Dendritic cell treated with granulocyte-macrophage colony-stimulating factor and Interleukin-4, amounts not matched to agents 40 ng/mL and 50 ng/mL, for 4 days (primary cell): ENCODE measurements around the gene TBC1D2.
"Not testable (repeated sequence)": the region's sequence is repeated elsewhere in the genome, so short reads cannot be mapped to it uniquely, and the experiment has no call there.

ENCODE experiments used
- H3K27ac Mint-ChIP-seq: one replicate; pipeline ENCODE4 v1.8.0; 2022; ENCODE audit warnings: mild to moderate bottlenecking, mixed read lengths
- H3K27me3 Mint-ChIP-seq: one replicate; pipeline ENCODE4 v1.8.0; 2022; ENCODE audit warnings: mild to moderate bottlenecking, mixed read lengths
- H3K36me3 Mint-ChIP-seq: one replicate; pipeline ENCODE4 v1.8.0; 2022; ENCODE audit warnings: low read depth, mixed read lengths
- H3K4me1 Mint-ChIP-seq: one replicate; pipeline ENCODE4 v1.8.0; 2022; ENCODE audit warnings: low read depth, mixed read lengths
- H3K4me3 Mint-ChIP-seq: one replicate; pipeline ENCODE4 v1.8.0; 2022; ENCODE audit warnings: mild to moderate bottlenecking, moderate library complexity, mixed read lengths
- H3K9me3 Mint-ChIP-seq: one replicate; pipeline ENCODE4 v1.8.0; 2022; ENCODE audit warnings: mixed read lengths
- intact Hi-C: fragments of 100-400 bp; cut with micrococcal nuclease; formaldehyde crosslinking; loops from one replicate; pipeline ENCODE4 v1.15.0; 2022

TBC1D2 gene

GRCh38 chr9:98284754-98285153, 29.3 kb upstream of the TBC1D2 start:
- Mint-ChIP-seq H3K9me3 (no peaks in the 10 kb centered on the region), H3K27ac (no peak overlapping the region), H3K36me3 (no peaks in the 10 kb centered on the region), H3K27me3 (peaks cover 6% of the 10 kb centered on the region), H3K4me1 (peaks cover 7% of the 10 kb centered on the region), H3K4me3 (no peak overlapping the region)
- intact Hi-C loops = no loop called here

- H3K27me3 Mint-ChIP-seq = peaks cover 11% of the 10 kb centered on the region
- not testable (repeated sequence) for H3K27ac Mint-ChIP-seq, H3K4me3 Mint-ChIP-seq
These were observed 27.7 kb upstream of the TBC1D2 start for GRCh38 chr9:98283143-98283542.

GRCh38 chr9:98281281-98281680, 25.8 kb upstream of the TBC1D2 start:
- H3K9me3 Mint-ChIP-seq = no peaks in the 10 kb centered on the region
- H3K36me3 Mint-ChIP-seq = no peaks in the 10 kb centered on the region
- H3K4me3 Mint-ChIP-seq = no peak overlapping the region
- H3K4me1 Mint-ChIP-seq = peaks cover 7% of the 10 kb centered on the region
- intact Hi-C loops = no loop called here
- H3K27me3 Mint-ChIP-seq = peaks cover 18% of the 10 kb centered on the region
- H3K27ac Mint-ChIP-seq = no peak overlapping the region

More at GRCh38 chr9:98283143-98283542, 27.7 kb upstream of the TBC1D2 start:
- intact Hi-C loops, H3K36me3 Mint-ChIP-seq, H3K4me1 Mint-ChIP-seq, H3K9me3 Mint-ChIP-seq: not testable (repeated sequence)

- H3K9me3 Mint-ChIP-seq = no peaks in the 10 kb centered on the region
- intact Hi-C loops = no loop called here
- no peaks in the 10 kb centered on the region for H3K36me3 Mint-ChIP-seq
- peaks cover 20% of the 10 kb centered on the region for H3K27me3 Mint-ChIP-seq
- H3K4me3 Mint-ChIP-seq = no peak overlapping the region
- peaks cover 7% of the 10 kb centered on the region for H3K4me1 Mint-ChIP-seq
- no peak overlapping the region for H3K27ac Mint-ChIP-seq
These were observed 25.1 kb upstream of the TBC1D2 start for GRCh38 chr9:98280574-98280973.

GRCh38 chr9:98280162-98280561, 24.7 kb upstream of the TBC1D2 start:
- Mint-ChIP-seq H3K27ac (no peak overlapping the region), H3K4me3 (no peak overlapping the region), H3K27me3 (peaks cover 21% of the 10 kb centered on the region), H3K9me3 (no peaks in the 10 kb centered on the region), H3K36me3 (no peaks in the 10 kb centered on the region), H3K4me1 (peaks cover 7% of the 10 kb centered on the region)
- intact Hi-C loops = no loop called here

- Mint-ChIP-seq H3K4me1 (peaks cover 7% of the 10 kb centered on the region), H3K36me3 (no peaks in the 10 kb centered on the region), H3K4me3 (no peak overlapping the region), H3K9me3 (no peaks in the 10 kb centered on the region), H3K27me3 (peaks cover 23% of the 10 kb centered on the region), H3K27ac (no peak overlapping the region)
- intact Hi-C loops = no loop called here
These were observed 21.5 kb upstream of the TBC1D2 start for GRCh38 chr9:98276907-98277469.

GRCh38 chr9:98275159-98275558, 19.7 kb upstream of the TBC1D2 start:
- H3K9me3 Mint-ChIP-seq = no peaks in the 10 kb centered on the region
- H3K27ac Mint-ChIP-seq = no peak overlapping the region
- no peaks in the 10 kb centered on the region for H3K4me1 Mint-ChIP-seq
- H3K36me3 Mint-ChIP-seq = no peaks in the 10 kb centered on the region
- H3K4me3 Mint-ChIP-seq = no peak overlapping the region
- intact Hi-C loops = no loop called here
- peaks cover 29% of the 10 kb centered on the region for H3K27me3 Mint-ChIP-seq

GRCh38 chr9:98272083-98272482, 16.6 kb upstream of the TBC1D2 start:
- Mint-ChIP-seq H3K4me3 (no peak overlapping the region), H3K27me3 (peaks cover 26% of the 10 kb centered on the region), H3K4me1 (no peaks in the 10 kb centered on the region), H3K36me3 (no peaks in the 10 kb centered on the region), H3K9me3 (no peaks in the 10 kb centered on the region), H3K27ac (no peak overlapping the region)
- intact Hi-C loops = no loop called here

- Mint-ChIP-seq H3K4me3 (no peak overlapping the region), H3K27ac (no peak overlapping the region), H3K4me1 (no peaks in the 10 kb centered on the region), H3K9me3 (no peaks in the 10 kb centered on the region), H3K36me3 (no peaks in the 10 kb centered on the region), H3K27me3 (peaks cover 23% of the 10 kb centered on the region)
- intact Hi-C loops = no loop called here
These were observed 16.0 kb upstream of the TBC1D2 start for GRCh38 chr9:98271479-98271878.

- H3K4me3 Mint-ChIP-seq = not testable (repeated sequence)
- H3K27me3 Mint-ChIP-seq = peaks cover 19% of the 10 kb centered on the region
These were observed 14.8 kb upstream of the TBC1D2 start for GRCh38 chr9:98270284-98270683.

GRCh38 chr9:98269652-98270051, 14.2 kb upstream of the TBC1D2 start:
- H3K4me3 Mint-ChIP-seq, H3K36me3 Mint-ChIP-seq, H3K4me1 Mint-ChIP-seq, H3K9me3 Mint-ChIP-seq, intact Hi-C loops, H3K27ac Mint-ChIP-seq: not testable (repeated sequence)
- peaks cover 18% of the 10 kb centered on the region for H3K27me3 Mint-ChIP-seq

More at GRCh38 chr9:98270284-98270683, 14.8 kb upstream of the TBC1D2 start:
- H3K9me3 Mint-ChIP-seq, H3K36me3 Mint-ChIP-seq, intact Hi-C loops, H3K4me1 Mint-ChIP-seq, H3K27ac Mint-ChIP-seq: not testable (repeated sequence)

GRCh38 chr9:98267556-98267955, 12.1 kb upstream of the TBC1D2 start:
- H3K9me3 Mint-ChIP-seq, H3K27ac Mint-ChIP-seq, H3K36me3 Mint-ChIP-seq, H3K4me3 Mint-ChIP-seq, intact Hi-C loops, H3K4me1 Mint-ChIP-seq: not testable (repeated sequence)
- H3K27me3 Mint-ChIP-seq = peaks cover 16% of the 10 kb centered on the region

- no peak overlapping the region for H3K4me3 Mint-ChIP-seq
- H3K36me3 Mint-ChIP-seq = no peaks in the 10 kb centered on the region
- H3K27ac Mint-ChIP-seq = no peak overlapping the region
- no peaks in the 10 kb centered on the region for H3K4me1 Mint-ChIP-seq
- H3K9me3 Mint-ChIP-seq = no peaks in the 10 kb centered on the region
- peaks cover 3% of the 10 kb centered on the region for H3K27me3 Mint-ChIP-seq
- intact Hi-C loops = no loop called here
These were observed 9.1 kb upstream of the TBC1D2 start for GRCh38 chr9:98264516-98264915.

GRCh38 chr9:98263482-98264357, 8.3 kb upstream of the TBC1D2 start:
- Mint-ChIP-seq H3K9me3 (no peaks in the 10 kb centered on the region), H3K27me3 (peaks cover 3% of the 10 kb centered on the region), H3K4me3 (no peak overlapping the region), H3K4me1 (no peaks in the 10 kb centered on the region), H3K36me3 (no peaks in the 10 kb centered on the region), H3K27ac (no peak overlapping the region)
- intact Hi-C loops = loop anchor here (1.0 to 2.0 kb wide), 3 partner anchors 58 to 341 kb away; partner anchors contain the start of gene TRMO
